Mesendoderm (in vitro differentiated cells): ENCODE measurements around the gene CCIN.

ENCODE experiments used
- DNase-seq: peaks from one replicate; pipeline ENCODE4 v3.0.0; 2013
- H2AK5ac ChIP-seq: 2 replicates; pipeline ENCODE4 v1.6.1; 2013; ENCODE audit warnings: low read length, inconsistent platforms
- H2BK120ac ChIP-seq: 2 replicates; pipeline ENCODE4 v1.6.1; 2013; ENCODE audit warnings: low read depth, mild to moderate bottlenecking, low read length, moderate library complexity, mixed read lengths
- H2BK15ac ChIP-seq: replicated peaks from 2 replicates; pipeline ENCODE4 v1.6.1; 2013; ENCODE audit warnings: low read depth, mild to moderate bottlenecking, moderate library complexity
- H2BK5ac ChIP-seq: 2 replicates; pipeline ENCODE4 v1.6.1; 2013; ENCODE audit warnings: low read length, inconsistent platforms
- H3K18ac ChIP-seq: 2 replicates; pipeline ENCODE4 v1.6.1; 2013; ENCODE audit warnings: mild to moderate bottlenecking, low read length, mixed read lengths
- H3K23ac ChIP-seq: one replicate; pipeline ENCODE4 v1.6.1; 2013; ENCODE audit warnings: low read length
- H3K27ac ChIP-seq: 2 replicates; pipeline ENCODE4 v1.5.1; 2013; ENCODE audit warnings: low read depth, mild to moderate bottlenecking, inconsistent platforms, low read length, moderate library complexity
- H3K27me3 ChIP-seq: 2 replicates; pipeline ENCODE4 v1.6.1; 2013; ENCODE audit warnings: low read length, control low read depth, mild to moderate bottlenecking, inconsistent platforms; ENCODE audit not compliant: insufficient read depth, poor library complexity
- H3K36me3 ChIP-seq: 2 replicates; pipeline ENCODE4 v1.6.1; 2013; ENCODE audit warnings: low read length, inconsistent platforms; ENCODE audit not compliant: control insufficient read depth, insufficient read depth
- H3K4ac ChIP-seq: one replicate; pipeline ENCODE4 v1.6.1; 2013; ENCODE audit warnings: low read depth, mild to moderate bottlenecking, low read length, moderate library complexity
- H3K4me1 ChIP-seq: 2 replicates; pipeline ENCODE4 v1.6.1; 2013; ENCODE audit warnings: low read depth, low read length, inconsistent platforms; ENCODE audit not compliant: control insufficient read depth
- H3K4me2 ChIP-seq: 2 replicates; pipeline ENCODE4 v1.6.1; 2013; ENCODE audit warnings: low read length
- H3K4me3 ChIP-seq: 2 replicates; pipeline ENCODE4 v1.5.1; 2013; ENCODE audit warnings: mild to moderate bottlenecking, low read length
- H3K56ac ChIP-seq: one replicate; pipeline ENCODE4 v1.6.1; 2013; ENCODE audit warnings: low read length
- H3K79me1 ChIP-seq: 2 replicates; pipeline ENCODE4 v1.6.1; 2013; ENCODE audit warnings: low read length, inconsistent platforms
- H3K79me2 ChIP-seq: 2 replicates; pipeline ENCODE4 v1.6.1; 2013; ENCODE audit warnings: mild to moderate bottlenecking, low read length; ENCODE audit not compliant: control insufficient read depth, insufficient read depth
- H3K9ac ChIP-seq: 2 replicates; pipeline ENCODE4 v1.6.1; 2013; ENCODE audit warnings: low read length, inconsistent platforms
- H4K5ac ChIP-seq: one replicate; pipeline ENCODE4 v1.6.1; 2013; ENCODE audit warnings: low read length
- H4K8ac ChIP-seq: one replicate; pipeline ENCODE4 v1.6.1; 2013; ENCODE audit warnings: low read depth, mild to moderate bottlenecking, control low read depth, low read length, moderate library complexity
- WGBS: extraction: QIAGEN DNeasy Blood & Tissue Kit; methylation state at CpG from one replicate; pipeline ENCODE4 v1.1.7; 2013; ENCODE audit warnings: low lambda C conversion rate, missing lambda C conversion rate; ENCODE audit not compliant: insufficient coverage; ENCODE audit errors: extremely low coverage; 5-methylcytosine and 5-hydroxymethylcytosine counted together

CCIN gene

GRCh38 chr9:36145970-36146369 lies 23.2 kb upstream of the CCIN start:
- Histone ChIP-seq H2BK15ac (no peak overlapping the region), H2BK120ac (no peak overlapping the region), H3K79me1 (peaks cover 2% of the 10 kb centered on the region), H4K5ac (no peak overlapping the region), H3K4me2 (no peak overlapping the region), H2BK5ac (no peak overlapping the region), H3K4me1 (peaks cover 2% of the 10 kb centered on the region), H3K27ac (no peak overlapping the region), H3K56ac (no peak overlapping the region), H3K4ac (no peak overlapping the region), H4K8ac (no peak overlapping the region), H3K23ac (no peak overlapping the region), H3K79me2 (no peaks in the 10 kb centered on the region), H3K18ac (no peak overlapping the region), H3K4me3 (no peak overlapping the region), H2AK5ac (no peak overlapping the region), H3K9ac (no peak overlapping the region), H3K27me3 (no peaks in the 10 kb centered on the region), H3K36me3 (no peaks in the 10 kb centered on the region)
- no peak for DNase-seq
- no CpG with 5 or more reads among the region's 4 CpGs for WGBS

GRCh38 chr9:36146651-36147050 lies 22.5 kb upstream of the CCIN start:
- no peak overlapping the region for H3K4me3 ChIP-seq

GRCh38 chr9:36147441-36148175 lies 21.6 kb upstream of the CCIN start:
- no CpG with 5 or more reads among the region's 14 CpGs for WGBS
- no peaks in the 10 kb centered on the region for H3K36me3 ChIP-seq
- no peaks in the 10 kb centered on the region for H3K79me2 ChIP-seq
- no peak overlapping the region for H3K18ac ChIP-seq
- no peak overlapping the region for H2AK5ac ChIP-seq
- no peaks in the 10 kb centered on the region for H3K27me3 ChIP-seq
- no peak overlapping the region for H4K8ac ChIP-seq
- no peak overlapping the region for H2BK5ac ChIP-seq
- no peak overlapping the region for H3K4me2 ChIP-seq
- H4K5ac ChIP-seq, result no peak overlapping the region
- DNase-seq, result no peak
- H3K4ac ChIP-seq, result no peak overlapping the region
- no peak overlapping the region for H3K9ac ChIP-seq
- no peak overlapping the region for H2BK120ac ChIP-seq
- no peak overlapping the region for H3K4me3 ChIP-seq
- H3K27ac ChIP-seq, result no peak overlapping the region
- no peaks in the 10 kb centered on the region for H3K4me1 ChIP-seq
- H2BK15ac ChIP-seq, result no peak overlapping the region
- H3K56ac ChIP-seq, result no peak overlapping the region
- H3K79me1 ChIP-seq, result no peaks in the 10 kb centered on the region
- no peak overlapping the region for H3K23ac ChIP-seq

More at GRCh38 chr9:36146651-36147050, 22.5 kb upstream of the CCIN start:
- Histone ChIP-seq H4K8ac (no peak overlapping the region), H3K4me1 (peaks cover 2% of the 10 kb centered on the region), H3K27me3 (no peaks in the 10 kb centered on the region), H2BK15ac (no peak overlapping the region), H2BK120ac (no peak overlapping the region), H3K79me1 (peaks cover 2% of the 10 kb centered on the region), H3K18ac (no peak overlapping the region), H3K79me2 (no peaks in the 10 kb centered on the region), H4K5ac (no peak overlapping the region), H2BK5ac (no peak overlapping the region), H3K9ac (no peak overlapping the region), H3K36me3 (no peaks in the 10 kb centered on the region), H3K27ac (no peak overlapping the region), H3K56ac (no peak overlapping the region), H3K23ac (no peak overlapping the region), H3K4ac (no peak overlapping the region), H3K4me2 (no peak overlapping the region), H2AK5ac (no peak overlapping the region)
- DNase-seq, result no peak
- WGBS, result no CpG with 5 or more reads among the region's 10 CpGs

- Histone ChIP-seq H3K27me3 (no peaks in the 10 kb centered on the region), H2BK5ac (no peak overlapping the region), H3K79me1 (no peaks in the 10 kb centered on the region), H3K27ac (no peak overlapping the region), H3K4ac (no peak overlapping the region), H3K4me2 (no peak overlapping the region), H3K56ac (no peak overlapping the region), H3K18ac (no peak overlapping the region), H3K23ac (no peak overlapping the region), H3K36me3 (no peaks in the 10 kb centered on the region), H3K79me2 (no peaks in the 10 kb centered on the region), H2BK120ac (no peak overlapping the region), H3K4me3 (no peak overlapping the region), H3K9ac (no peak overlapping the region), H4K8ac (no peak overlapping the region), H2AK5ac (no peak overlapping the region), H4K5ac (no peak overlapping the region), H2BK15ac (no peak overlapping the region), H3K4me1 (no peaks in the 10 kb centered on the region)
- no peak for DNase-seq
- no CpG with 5 or more reads among the region's 14 CpGs for WGBS
Measured at GRCh38 chr9:36148311-36149051, 20.7 kb upstream of the CCIN start.

- Histone ChIP-seq H3K18ac (no peak overlapping the region), H2BK15ac (no peak overlapping the region), H3K4me2 (no peak overlapping the region), H3K36me3 (no peaks in the 10 kb centered on the region), H2BK120ac (no peak overlapping the region), H3K4ac (no peak overlapping the region), H3K23ac (no peak overlapping the region), H3K56ac (no peak overlapping the region), H3K27ac (no peak overlapping the region), H2AK5ac (no peak overlapping the region), H3K4me1 (no peaks in the 10 kb centered on the region), H3K4me3 (no peak overlapping the region), H4K5ac (no peak overlapping the region), H3K27me3 (no peaks in the 10 kb centered on the region), H3K79me1 (no peaks in the 10 kb centered on the region), H3K9ac (no peak overlapping the region), H4K8ac (no peak overlapping the region), H3K79me2 (no peaks in the 10 kb centered on the region), H2BK5ac (no peak overlapping the region)
- no CpG with 5 or more reads among the region's 4 CpGs for WGBS
- DNase-seq, result no peak
Measured at GRCh38 chr9:36149197-36149596, 20.0 kb upstream of the CCIN start.
